K562 (cell line): ENCODE data around the gene TXNL4A. TPM values are rescaled to one million over a fixed set of nuclear protein-coding genes. Genes with fewer than 3 reads are reported as not detected.
A peak's percentile ranks its signal among the peaks of the same experiment; 100 is the strongest.

Experiments
- MXI1 ChIP-seq: IDR thresholded peaks from 2 replicates; pipeline ENCODE4 v1.6.1; 2011; ENCODE audit warnings: low read depth, mild to moderate bottlenecking, improper control_type of control experiment, low read length
- PHF8 ChIP-seq: fragments of 200-600 bp; sonication (generic); IDR thresholded peaks from 2 replicates; pipeline ENCODE4 v1.6.1; 2012; ENCODE audit warnings: mixed run types, mild to moderate bottlenecking, inconsistent platforms, low read length, moderate library complexity, borderline replicate concordance
- POLR3G ChIP-seq: IDR thresholded peaks from 2 replicates; pipeline ENCODE4 v1.6.1; 2011; ENCODE audit not compliant: insufficient read length, insufficient replicate concordance; ENCODE audit errors: extremely low read depth
- RAD21 ChIP-seq, 2 experiments: fragments of 250-450 bp in 1 of 2; fragments of 450-650 bp in 1 of 2; sonication (Bioruptor Pico) in 1 of 2; formaldehyde crosslinking in 1 of 2; IDR thresholded peaks in 1 of 2; conservative IDR thresholded peaks in 1 of 2; 2 replicates each; pipeline versions ENCODE4 v1.4.0 to v1.8.0; 2020 to 2022; ENCODE audit warnings: mild to moderate bottlenecking in 2 of 2, moderate library complexity in 1 of 2
- ZNF318 ChIP-seq, 2 experiments: fragments of 450-650 bp; IDR thresholded peaks; 2 replicates each; pipeline ENCODE4 v1.6.1; 2016; ENCODE audit warnings: mild to moderate bottlenecking in 2 of 2, borderline replicate concordance in 1 of 2, low read depth in 1 of 2, moderate library complexity in 1 of 2
- ZNF639 ChIP-seq, 2 experiments: fragments of 200-800 bp in 1 of 2; sonication (Bioruptor generic) in 1 of 2; sonication (generic) in 1 of 2; formaldehyde crosslinking in 1 of 2; IDR thresholded peaks in 1 of 2; conservative IDR thresholded peaks in 1 of 2; 2 replicates each; pipeline versions ENCODE4 v1.5.0 to v1.6.1; 2016 to 2020; ENCODE audit warnings: missing compliant biosample characterization in 1 of 2, missing genetic modification characterization in 1 of 2, missing genetic modification reagents in 1 of 2
- ZNF77 ChIP-seq: fragments of 250-450 bp; sonication (Bioruptor Pico); IDR thresholded peaks from 2 replicates; pipeline ENCODE4 v1.5.0; 2020
- polyA plus RNA-seq, 8 experiments: library from polyadenylated mRNA; depleted of rRNA in 4 of 8; stranded (reverse) in 5 of 8; unstranded in 3 of 8; fragments of >200 nt; fragmentation: Nextera tagmentation in 2 of 8; fragmentation: Illumina TruSeq in 1 of 8; extraction: Ambion mirVana in 2 of 8; extraction: Trizol in 1 of 8; gene quantifications; 2 replicates each; pipeline versions ENCODE4 v1.2.1 to v1.2.3, GENCODE V29; 2011 to 2014; ENCODE audit warnings: inconsistent platforms in 1 of 8, missing spikeins in 1 of 8
- total RNA-seq, 7 experiments: library from RNA; depleted of rRNA in 6 of 7; stranded (reverse); fragments of >200 nt in 6 of 7; fragmentation: Illumina TruSeq in 2 of 7; extraction: Trizol in 2 of 7; gene quantifications; 2 replicates each; pipeline versions ENCODE4 v1.2.1 to v1.2.3, GENCODE V29; 2011 to 2021; ENCODE audit warnings: low replicate concordance in 1 of 7
- TF ChIP-seq, protein P1 (sequence below): fragments of 200-400 bp; formaldehyde crosslinking; IDR thresholded peaks from 2 replicates; pipeline ENCODE4 v1.6.1; 2017; ENCODE audit warnings: mild to moderate bottlenecking, low read depth, low read length, moderate library complexity
- TF ChIP-seq, protein P2 (sequence below): fragments of 450-650 bp; IDR thresholded peaks from 2 replicates; pipeline ENCODE4 v1.6.1; 2016; ENCODE audit warnings: borderline replicate concordance

The TXNL4A gene
- total and polyA plus RNA-seq, 9 of the 15 experiments (the other 6 are each of a cell fraction or from before 2014, with no cell fraction given): 27.0 to 132 (median 87.5) TPM

GRCh38 chr18:80034068-80034851 lies 45.9 kb upstream of the TXNL4A start, which contains the start of gene RBFA (continued):
- TF ChIP-seq POLR3G (no peak), RAD21 (CRISPR knock-in tag; conservative IDR thresholded peaks at IDR 0.05 in 1 of 2, IDR thresholded peaks at IDR 0.05 in 1 of 2) (0 out of 4 replicates have a peak, but pooled peaks of 1 of the 2 experiments have one; percentile 5), ZNF318 (IDR thresholded peaks at IDR 0.05; ENCODE audit: borderline replicate concordance in 1 of 2, low read depth in 1 of 2) (no peak), ZNF639 (CRISPR knock-in tag; conservative IDR thresholded peaks at IDR 0.05 in 1 of 2, IDR thresholded peaks at IDR 0.05 in 1 of 2) (peak in 1 of 2 experiments; percentile 57; a peak in 2 of 4 replicates), ZNF77 (no peak), MXI1 (peak; percentile 86), PHF8 (peak; percentile 86)
- TF ChIP-seq, protein P1, sequence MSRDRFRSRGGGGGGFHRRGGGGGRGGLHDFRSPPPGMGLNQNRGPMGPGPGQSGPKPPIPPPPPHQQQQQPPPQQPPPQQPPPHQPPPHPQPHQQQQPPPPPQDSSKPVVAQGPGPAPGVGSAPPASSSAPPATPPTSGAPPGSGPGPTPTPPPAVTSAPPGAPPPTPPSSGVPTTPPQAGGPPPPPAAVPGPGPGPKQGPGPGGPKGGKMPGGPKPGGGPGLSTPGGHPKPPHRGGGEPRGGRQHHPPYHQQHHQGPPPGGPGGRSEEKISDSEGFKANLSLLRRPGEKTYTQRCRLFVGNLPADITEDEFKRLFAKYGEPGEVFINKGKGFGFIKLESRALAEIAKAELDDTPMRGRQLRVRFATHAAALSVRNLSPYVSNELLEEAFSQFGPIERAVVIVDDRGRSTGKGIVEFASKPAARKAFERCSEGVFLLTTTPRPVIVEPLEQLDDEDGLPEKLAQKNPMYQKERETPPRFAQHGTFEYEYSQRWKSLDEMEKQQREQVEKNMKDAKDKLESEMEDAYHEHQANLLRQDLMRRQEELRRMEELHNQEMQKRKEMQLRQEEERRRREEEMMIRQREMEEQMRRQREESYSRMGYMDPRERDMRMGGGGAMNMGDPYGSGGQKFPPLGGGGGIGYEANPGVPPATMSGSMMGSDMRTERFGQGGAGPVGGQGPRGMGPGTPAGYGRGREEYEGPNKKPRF: no peak
- TF ChIP-seq, protein P2, sequence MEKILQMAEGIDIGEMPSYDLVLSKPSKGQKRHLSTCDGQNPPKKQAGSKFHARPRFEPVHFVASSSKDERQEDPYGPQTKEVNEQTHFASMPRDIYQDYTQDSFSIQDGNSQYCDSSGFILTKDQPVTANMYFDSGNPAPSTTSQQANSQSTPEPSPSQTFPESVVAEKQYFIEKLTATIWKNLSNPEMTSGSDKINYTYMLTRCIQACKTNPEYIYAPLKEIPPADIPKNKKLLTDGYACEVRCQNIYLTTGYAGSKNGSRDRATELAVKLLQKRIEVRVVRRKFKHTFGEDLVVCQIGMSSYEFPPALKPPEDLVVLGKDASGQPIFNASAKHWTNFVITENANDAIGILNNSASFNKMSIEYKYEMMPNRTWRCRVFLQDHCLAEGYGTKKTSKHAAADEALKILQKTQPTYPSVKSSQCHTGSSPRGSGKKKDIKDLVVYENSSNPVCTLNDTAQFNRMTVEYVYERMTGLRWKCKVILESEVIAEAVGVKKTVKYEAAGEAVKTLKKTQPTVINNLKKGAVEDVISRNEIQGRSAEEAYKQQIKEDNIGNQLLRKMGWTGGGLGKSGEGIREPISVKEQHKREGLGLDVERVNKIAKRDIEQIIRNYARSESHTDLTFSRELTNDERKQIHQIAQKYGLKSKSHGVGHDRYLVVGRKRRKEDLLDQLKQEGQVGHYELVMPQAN: peak; percentile 93
